Measurements from ENCODE around the gene KLHDC8A. TPM values are rescaled to one million over a fixed set of nuclear protein-coding genes. Genes with fewer than 3 reads are reported as not detected.
"Not testable (repeated sequence)": the region's sequence is repeated elsewhere in the genome, so short reads cannot be mapped to it uniquely, and the experiment has no call there.

Gene KLHDC8A
- total RNA-seq, 4 donors from 2014 or later = 4.1 to 5.5 (median 4.6) TPM

- no peak for TF ChIP-seq CTCF (IDR thresholded peaks at IDR 0.05)
- no peak for TF ChIP-seq POLR2A (IDR thresholded peaks at IDR 0.05)
- no peak for TF ChIP-seq EP300 (IDR thresholded peaks at IDR 0.05)
- WGBS, 2 donors = 63 to 77% methylated on average over 3 of the region's 3 CpGs
- H3K27me3 ChIP-seq = peaks cover 0 to 20% of the 10 kb centered on the region in 2 donors
- peaks cover 0 to 7% (median 0%) of the 10 kb centered on the region in 4 donors for H3K4me1 ChIP-seq
- H3K27ac ChIP-seq = no peak overlapping the region
- no peaks in the 10 kb centered on the region for H3K36me3 ChIP-seq
- no peak for DNase-seq (ENCODE audit: low spot score in 2 of 2)
- H3K9me3 ChIP-seq = no peaks in the 10 kb centered on the region
- H3K4me3 ChIP-seq = no peak overlapping the region
These were observed 13.0 kb upstream of the KLHDC8A start for GRCh38 chr1:205369701-205370123.

- no peak overlapping the region for H3K27ac ChIP-seq
- no peaks in the 10 kb centered on the region for H3K4me1 ChIP-seq
- no peaks in the 10 kb centered on the region for H3K9me3 ChIP-seq
- no peak for TF ChIP-seq POLR2A (IDR thresholded peaks at IDR 0.05)
- no peak for TF ChIP-seq EP300 (IDR thresholded peaks at IDR 0.05)
- TF ChIP-seq CTCF (IDR thresholded peaks at IDR 0.05) = no peak
- no peak overlapping the region for H3K4me3 ChIP-seq
- H3K36me3 ChIP-seq = no peaks in the 10 kb centered on the region
- H3K27me3 ChIP-seq = peaks cover 0 to 15% of the 10 kb centered on the region in 2 donors
- DNase-seq (ENCODE audit: low spot score in 2 of 2) = no peak
- WGBS, 2 donors = 94 to 97% methylated on average over 6 of the region's 6 CpGs
These were observed 11.8 kb upstream of the KLHDC8A start for GRCh38 chr1:205368478-205368877.

GRCh38 chr1:205365945-205366463 lies 9.3 kb upstream of the KLHDC8A start:
- DNase-seq (ENCODE audit: low spot score in 2 of 2) = no peak
- Histone ChIP-seq H3K27me3 (no peaks in the 10 kb centered on the region), H3K4me3 (no peak overlapping the region), H3K9me3 (no peaks in the 10 kb centered on the region), H3K4me1 (peaks cover 0 to 3% (median 0%) of the 10 kb centered on the region in 4 donors), H3K27ac (no peak overlapping the region), H3K36me3 (no peaks in the 10 kb centered on the region)
- TF ChIP-seq CTCF (IDR thresholded peaks at IDR 0.05) (no peak), POLR2A (IDR thresholded peaks at IDR 0.05) (no peak), EP300 (IDR thresholded peaks at IDR 0.05) (no peak)
- 29 to 44% methylated on average over 8 of the region's 8 CpGs for WGBS, 2 donors

- H3K4me1 ChIP-seq; H3K36me3 ChIP-seq; H3K27me3 ChIP-seq; H3K4me3 ChIP-seq; H3K9me3 ChIP-seq; H3K27ac ChIP-seq; DNase-seq (ENCODE audit: low spot score in 2 of 2): not testable (repeated sequence)
- 86 to 96% methylated on average over 8 of the region's 8 CpGs for WGBS, 2 donors
These were observed 8.4 kb upstream of the KLHDC8A start for GRCh38 chr1:205365086-205365485.

- Histone ChIP-seq H3K36me3 (no peaks in the 10 kb centered on the region), H3K4me1 (peaks cover 0 to 17% (median 0%) of the 10 kb centered on the region in 4 donors), H3K9me3 (no peaks in the 10 kb centered on the region), H3K27me3 (peaks cover 0 to 7% of the 10 kb centered on the region in 2 donors), H3K4me3 (no peak overlapping the region), H3K27ac (peak overlapping the region in 1 of 4 donors; percentile 66)
- TF ChIP-seq EP300 (IDR thresholded peaks at IDR 0.05) = no peak
- TF ChIP-seq CTCF (IDR thresholded peaks at IDR 0.05) = no peak
- no peak for TF ChIP-seq POLR2A (IDR thresholded peaks at IDR 0.05)
- 78 to 86% methylated on average over 4 of the region's 4 CpGs for WGBS, 2 donors
- no peak for DNase-seq (ENCODE audit: low spot score in 2 of 2)
These were observed 4.2 kb upstream of the KLHDC8A start for GRCh38 chr1:205360891-205361290.

All from tibial nerve (tissue), 4 donors.